Measurements from ENCODE around the gene NFKB2.

DNA sequence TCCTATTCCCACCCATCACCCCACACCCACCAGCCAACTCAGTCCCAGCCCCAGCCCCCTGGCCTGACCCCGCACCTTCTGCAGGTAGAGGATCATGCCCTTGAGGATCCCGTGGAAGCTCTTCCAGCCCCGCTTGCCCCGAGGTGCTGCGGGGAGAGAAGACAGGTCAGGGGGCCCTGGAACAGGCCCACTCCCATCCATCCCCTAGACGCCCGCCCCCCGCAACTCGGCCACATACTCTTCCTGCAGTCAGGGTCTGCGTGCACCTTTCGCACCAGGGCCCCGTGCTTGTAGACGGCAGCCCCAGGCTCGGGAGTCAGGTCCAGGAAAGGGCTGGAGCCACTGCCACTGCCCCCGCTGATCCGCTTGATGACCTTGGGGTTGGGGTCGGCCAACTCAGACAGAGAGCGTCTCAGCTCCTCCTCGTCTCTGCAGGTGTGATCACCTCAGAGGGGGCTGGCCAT, 9.6 kb downstream of the NFKB2 start:
- TF ChIP-seq, protein P1, sequence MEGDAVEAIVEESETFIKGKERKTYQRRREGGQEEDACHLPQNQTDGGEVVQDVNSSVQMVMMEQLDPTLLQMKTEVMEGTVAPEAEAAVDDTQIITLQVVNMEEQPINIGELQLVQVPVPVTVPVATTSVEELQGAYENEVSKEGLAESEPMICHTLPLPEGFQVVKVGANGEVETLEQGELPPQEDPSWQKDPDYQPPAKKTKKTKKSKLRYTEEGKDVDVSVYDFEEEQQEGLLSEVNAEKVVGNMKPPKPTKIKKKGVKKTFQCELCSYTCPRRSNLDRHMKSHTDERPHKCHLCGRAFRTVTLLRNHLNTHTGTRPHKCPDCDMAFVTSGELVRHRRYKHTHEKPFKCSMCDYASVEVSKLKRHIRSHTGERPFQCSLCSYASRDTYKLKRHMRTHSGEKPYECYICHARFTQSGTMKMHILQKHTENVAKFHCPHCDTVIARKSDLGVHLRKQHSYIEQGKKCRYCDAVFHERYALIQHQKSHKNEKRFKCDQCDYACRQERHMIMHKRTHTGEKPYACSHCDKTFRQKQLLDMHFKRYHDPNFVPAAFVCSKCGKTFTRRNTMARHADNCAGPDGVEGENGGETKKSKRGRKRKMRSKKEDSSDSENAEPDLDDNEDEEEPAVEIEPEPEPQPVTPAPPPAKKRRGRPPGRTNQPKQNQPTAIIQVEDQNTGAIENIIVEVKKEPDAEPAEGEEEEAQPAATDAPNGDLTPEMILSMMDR (IDR thresholded peaks at IDR 0.05; ENCODE audit: insufficient read depth, low read length): no peak
- TF ChIP-seq, protein P2, sequence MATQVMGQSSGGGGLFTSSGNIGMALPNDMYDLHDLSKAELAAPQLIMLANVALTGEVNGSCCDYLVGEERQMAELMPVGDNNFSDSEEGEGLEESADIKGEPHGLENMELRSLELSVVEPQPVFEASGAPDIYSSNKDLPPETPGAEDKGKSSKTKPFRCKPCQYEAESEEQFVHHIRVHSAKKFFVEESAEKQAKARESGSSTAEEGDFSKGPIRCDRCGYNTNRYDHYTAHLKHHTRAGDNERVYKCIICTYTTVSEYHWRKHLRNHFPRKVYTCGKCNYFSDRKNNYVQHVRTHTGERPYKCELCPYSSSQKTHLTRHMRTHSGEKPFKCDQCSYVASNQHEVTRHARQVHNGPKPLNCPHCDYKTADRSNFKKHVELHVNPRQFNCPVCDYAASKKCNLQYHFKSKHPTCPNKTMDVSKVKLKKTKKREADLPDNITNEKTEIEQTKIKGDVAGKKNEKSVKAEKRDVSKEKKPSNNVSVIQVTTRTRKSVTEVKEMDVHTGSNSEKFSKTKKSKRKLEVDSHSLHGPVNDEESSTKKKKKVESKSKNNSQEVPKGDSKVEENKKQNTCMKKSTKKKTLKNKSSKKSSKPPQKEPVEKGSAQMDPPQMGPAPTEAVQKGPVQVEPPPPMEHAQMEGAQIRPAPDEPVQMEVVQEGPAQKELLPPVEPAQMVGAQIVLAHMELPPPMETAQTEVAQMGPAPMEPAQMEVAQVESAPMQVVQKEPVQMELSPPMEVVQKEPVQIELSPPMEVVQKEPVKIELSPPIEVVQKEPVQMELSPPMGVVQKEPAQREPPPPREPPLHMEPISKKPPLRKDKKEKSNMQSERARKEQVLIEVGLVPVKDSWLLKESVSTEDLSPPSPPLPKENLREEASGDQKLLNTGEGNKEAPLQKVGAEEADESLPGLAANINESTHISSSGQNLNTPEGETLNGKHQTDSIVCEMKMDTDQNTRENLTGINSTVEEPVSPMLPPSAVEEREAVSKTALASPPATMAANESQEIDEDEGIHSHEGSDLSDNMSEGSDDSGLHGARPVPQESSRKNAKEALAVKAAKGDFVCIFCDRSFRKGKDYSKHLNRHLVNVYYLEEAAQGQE (IDR thresholded peaks at IDR 0.05; ENCODE audit: insufficient replicate concordance, low read depth): no peak
- no peak for TF ChIP-seq SPI1 (IDR thresholded peaks at IDR 0.05; ENCODE audit: borderline replicate concordance, low read depth)

Measured in HL-60 (cell line).